GM12878 (cell line): ENCODE data around the gene SIK3. TPM values are rescaled to one million over a fixed set of nuclear protein-coding genes. Genes with fewer than 3 reads are reported as not detected.

Source experiments
- ATAC-seq: fragments of 200-7000 bp; cut with Tn5 transposase; 3 replicates; pipeline ENCODE4 v1.9.1; 2020; ENCODE audit warnings: mild to moderate bottlenecking, moderate library complexity
- BruUV-seq: library from RNA; stranded (reverse); fragments of 400-500 nt; replicated peaks from 2 replicates; lab custom pipeline; 2021; lab: Mats Ljungman, UMichigan
- CTCF ChIA-PET: fragments of 300-600 bp; sonication (Branson Sonifier 250); formaldehyde crosslinking; extraction: SDS; loops from one replicate; lab custom pipeline; 2021; ENCODE audit warnings: inconsistent platforms; lab: Yijun Ruan, JAX
- POLR2A ChIA-PET: fragments of 350-600 bp; formaldehyde crosslinking; extraction: SDS; loops from one replicate; lab custom pipeline; 2021; ENCODE audit warnings: inconsistent platforms; lab: Charles Lee
- RAD21 ChIA-PET: fragments of 300-600 bp; sonication (Branson Sonifier 250); formaldehyde crosslinking; loops from one replicate; lab custom pipeline; 2023; ENCODE audit warnings: antibody characterized with exemption; ENCODE audit not compliant: unreplicated experiment; lab: Charles Lee
- SMC1A ChIA-PET: fragments of 300-600 bp; sonication (Branson Sonifier 250); formaldehyde crosslinking; loops from one replicate; lab custom pipeline; 2023; ENCODE audit not compliant: unreplicated experiment, uncharacterized antibody; lab: Charles Lee
- DNase-seq: peaks from one replicate; pipeline ENCODE4 v3.0.0-alpha.2; 2011; ENCODE audit warnings: low read depth, low spot score
- FAIRE-seq: peaks from 3 replicates; lab custom pipeline; 2011; peaks lifted over from hg19 to GRCh38; lab: Jason Lieb, UNC
- H2AFZ ChIP-seq: 2 replicates; pipeline ENCODE4 v1.6.0; 2011; ENCODE audit warnings: low read depth, low read length, control low read depth; ENCODE audit not compliant: control insufficient read depth
- H3K27ac ChIP-seq: 2 replicates; pipeline ENCODE4 v1.5.1; 2011; ENCODE audit warnings: control low read depth; ENCODE audit not compliant: control insufficient read depth, insufficient read depth
- H3K27me3 ChIP-seq, 2 experiments: replicated peaks in 1 of 2; 2 replicates each; pipeline versions ENCODE4 v1.6.0 to v1.6.1; 2011; ENCODE audit warnings: low read length in 1 of 2; ENCODE audit not compliant: control insufficient read depth in 2 of 2, insufficient read depth in 2 of 2
- H3K36me3 ChIP-seq, 2 experiments: 2 replicates each; pipeline ENCODE4 v1.5.1; 2011; ENCODE audit warnings: low read length in 1 of 2; ENCODE audit not compliant: control insufficient read depth in 2 of 2, insufficient read depth in 2 of 2
- H3K4me1 ChIP-seq: 2 replicates; pipeline ENCODE4 v1.6.1; 2011; ENCODE audit warnings: mild to moderate bottlenecking, low read length, moderate library complexity, mixed read lengths; ENCODE audit not compliant: control insufficient read depth, insufficient read depth
- H3K4me2 ChIP-seq: 2 replicates; pipeline ENCODE4 v1.6.0; 2011; ENCODE audit warnings: control low read depth; ENCODE audit not compliant: control insufficient read depth, insufficient read depth
- H3K4me3 ChIP-seq: fragments of 200-600 bp; sonication (generic); 2 replicates; pipeline ENCODE4 v1.5.1; 2016
- H3K79me2 ChIP-seq: 2 replicates; pipeline ENCODE4 v1.6.0; 2011; ENCODE audit warnings: low read length; ENCODE audit not compliant: control insufficient read depth, insufficient read depth
- H3K9ac ChIP-seq: 2 replicates; pipeline ENCODE4 v1.8.0; 2011; ENCODE audit warnings: low read length, control low read depth, mixed read lengths; ENCODE audit not compliant: control insufficient read depth, insufficient read depth
- H3K9me3 ChIP-seq: replicated peaks from 3 replicates; pipeline ENCODE4 v1.5.1; 2011; ENCODE audit warnings: mild to moderate bottlenecking, low read length; ENCODE audit not compliant: control insufficient read depth, insufficient read depth
- H4K20me1 ChIP-seq: 2 replicates; pipeline ENCODE4 v1.6.0; 2011; ENCODE audit not compliant: control insufficient read depth, insufficient read depth
- BRCA1 ChIP-seq: IDR thresholded peaks from 2 replicates; pipeline ENCODE4 v1.6.1; 2011; ENCODE audit warnings: low read depth, low read length, improper control_type of control experiment
- EED ChIP-seq: sonication (generic); IDR thresholded peaks from 2 replicates; pipeline ENCODE4 v1.6.1; 2016; ENCODE audit warnings: antibody characterized with exemption, low read depth
- EP300 ChIP-seq, 2 experiments: fragments of 150-350 bp in 1 of 2; IDR thresholded peaks; 2 replicates each; pipeline ENCODE4 v1.6.1; 2011 to 2012; ENCODE audit warnings: low read depth in 2 of 2, low read length in 2 of 2, borderline replicate concordance in 1 of 2, improper control_type of control experiment in 1 of 2, inconsistent platforms in 1 of 2; ENCODE audit not compliant: control insufficient read depth in 1 of 2
- HCFC1 ChIP-seq: fragments of 150-350 bp; IDR thresholded peaks from 2 replicates; pipeline ENCODE4 v1.6.1; 2014; ENCODE audit warnings: low read length
- HDAC2 ChIP-seq: fragments of 200-600 bp; sonication (generic); IDR thresholded peaks from 2 replicates; pipeline ENCODE4 v1.6.1; 2017
- HDAC6 ChIP-seq: fragments of 200-600 bp; sonication (generic); IDR thresholded peaks from one replicate; pipeline ENCODE4 v1.8.0; 2017; ENCODE audit warnings: antibody characterized with exemption; ENCODE audit not compliant: unreplicated experiment
- IRF4 ChIP-seq: IDR thresholded peaks from 2 replicates; pipeline ENCODE4 v1.6.1; 2011; ENCODE audit warnings: low read depth, low read length
- LARP7 ChIP-seq: fragments of 450-650 bp; IDR thresholded peaks from 2 replicates; pipeline ENCODE4 v1.6.1; 2017; ENCODE audit warnings: mild to moderate bottlenecking
- MXI1 ChIP-seq: fragments of 150-350 bp; IDR thresholded peaks from 2 replicates; pipeline ENCODE4 v1.6.1; 2011; ENCODE audit warnings: low read depth, mild to moderate bottlenecking, inconsistent platforms, low read length, improper control_type of control experiment
- MYB ChIP-seq: fragments of 150-350 bp; IDR thresholded peaks from 2 replicates; pipeline ENCODE4 v1.6.1; 2014; ENCODE audit warnings: mild to moderate bottlenecking, low read depth, low read length, borderline replicate concordance
- NFIC ChIP-seq: IDR thresholded peaks from 2 replicates; pipeline ENCODE4 v1.6.1; 2012; ENCODE audit warnings: low read depth, mild to moderate bottlenecking, inconsistent platforms, low read length, moderate library complexity
- PAX5 ChIP-seq: IDR thresholded peaks from 2 replicates; pipeline ENCODE4 v1.6.1; 2011; ENCODE audit warnings: low read depth, low read length, borderline replicate concordance
- PBX3 ChIP-seq: IDR thresholded peaks from 2 replicates; pipeline ENCODE4 v1.6.1; 2011; ENCODE audit warnings: mild to moderate bottlenecking, low read depth, low read length, moderate library complexity; ENCODE audit not compliant: insufficient replicate concordance
- RFX5 ChIP-seq: IDR thresholded peaks from 2 replicates; pipeline ENCODE4 v1.6.1; 2011; ENCODE audit warnings: low read depth, low read length, improper control_type of control experiment
- SIN3A ChIP-seq: IDR thresholded peaks from 2 replicates; pipeline ENCODE4 v1.6.1; 2012; ENCODE audit warnings: low read depth, low read length, improper control_type of control experiment
- TCF12 ChIP-seq: IDR thresholded peaks from 2 replicates; pipeline ENCODE4 v1.6.1; 2011; ENCODE audit warnings: low read depth, mild to moderate bottlenecking, low read length
- TCF3 ChIP-seq: IDR thresholded peaks from 2 replicates; pipeline ENCODE4 v1.6.1; 2012; ENCODE audit warnings: low read depth, mild to moderate bottlenecking, low read length, borderline replicate concordance; ENCODE audit not compliant: insufficient read depth
- YBX1 ChIP-seq: fragments of 450-650 bp; IDR thresholded peaks from 2 replicates; pipeline ENCODE4 v1.6.1; 2016; ENCODE audit warnings: antibody characterized with exemption
- YY1 ChIP-seq: IDR thresholded peaks from 2 replicates; pipeline ENCODE4 v1.6.1; 2011; ENCODE audit warnings: low read depth, mild to moderate bottlenecking, low read length
- ZBTB4 ChIP-seq: fragments of 450-650 bp; formaldehyde crosslinking; IDR thresholded peaks from 2 replicates; pipeline ENCODE4 v1.4.0; 2022; ENCODE audit warnings: mild to moderate bottlenecking, moderate library complexity
- WGBS: methylation state at CpG from one replicate; pipeline ENCODE4 v1.1.6; 2016; ENCODE audit warnings: low lambda C conversion rate; ENCODE audit not compliant: insufficient replicate concordance, insufficient coverage; ENCODE audit errors: missing lambda C conversion rate; 5-methylcytosine and 5-hydroxymethylcytosine counted together
- in situ Hi-C: fragments of 300-500 bp; cut with MboI; formaldehyde crosslinking; loops from 9 replicates; pipeline ENCODE4 v1.14.3; 2018; ENCODE audit warnings: mixed read lengths
- intact Hi-C: fragments of 100-400 bp; cut with micrococcal nuclease; formaldehyde crosslinking; loops from one replicate; pipeline ENCODE4 v1.14.2; 2022; ENCODE audit not compliant: unreplicated experiment
- polyA plus RNA-seq, 11 experiments: library from polyadenylated mRNA; depleted of rRNA in 4 of 11; unstranded in 6 of 11; stranded (reverse) in 5 of 11; fragments of >200 nt; fragmentation: Nextera tagmentation in 4 of 11; fragmentation: Illumina TruSeq in 1 of 11; extraction: Ambion mirVana in 4 of 11; extraction: Trizol in 1 of 11; gene quantifications; 1 replicate in 1 of 11; 2 replicates in 10 of 11; pipeline versions ENCODE4 v1.2.1 to v1.2.3, GENCODE V29; 2011 to 2016; ENCODE audit warnings: inconsistent platforms in 2 of 11, missing spikeins in 2 of 11, low read depth in 1 of 11
- total RNA-seq, 4 experiments: library from RNA; depleted of rRNA in 3 of 4; stranded (reverse); fragments of >200 nt in 3 of 4; fragmentation: Illumina TruSeq in 1 of 4; extraction: Trizol in 1 of 4; gene quantifications; 2 replicates each; pipeline versions ENCODE4 v1.2.1 to v1.2.3, GENCODE V29; 2013 to 2021

Gene SIK3
- total and polyA plus RNA-seq, 10 of the 15 experiments (the other 5 are each of a cell fraction or from before 2014, with no cell fraction given) = 2.5 to 31.9 (median 11.1) TPM

- in situ Hi-C loops (no loop called here), intact Hi-C loops (no loop called here)
- CTCF ChIA-PET = interaction anchor here (0.8 to 2.3 kb wide), 3 partner anchors 16 to 23 kb away, joined by 3 to 7 read pairs (median 4); no protein-coding TSS in a partner anchor
- SMC1A ChIA-PET = interaction anchor here (1.3 kb wide), 1 partner anchor 234 kb away, joined by 3 read pairs; no protein-coding TSS in a partner anchor
- FAIRE-seq (no peak), DNase-seq (no peak), ATAC-seq (no peak)
- Histone ChIP-seq H3K27ac (no peak overlapping the region), H3K27me3 (no peaks in the 10 kb centered on the region), H4K20me1 (no peaks in the 10 kb centered on the region), H3K4me1 (no peaks in the 10 kb centered on the region), H3K4me2 (no peak overlapping the region), H3K79me2 (no peaks in the 10 kb centered on the region), H3K36me3 (no peaks in the 10 kb centered on the region), H2AFZ (no peak overlapping the region), H3K4me3 (no peak overlapping the region), H3K9ac (no peak overlapping the region), H3K9me3 (no peaks in the 10 kb centered on the region)
- WGBS = 22% methylated on average over 5 of the region's 5 CpGs
- no TSS peak for BruUV-seq
- RAD21 ChIA-PET = no interaction called here
- POLR2A ChIA-PET = no interaction called here
- no peak for TF ChIP-seq TCF12
- no peak for TF ChIP-seq IRF4
- TF ChIP-seq TCF3 = no peak
- TF ChIP-seq HDAC2 = no peak
- TF ChIP-seq RFX5 = no peak
- TF ChIP-seq ZBTB4 (CRISPR knock-in tag) = no peak
- no peak for TF ChIP-seq MYB
- no peak for TF ChIP-seq LARP7
- no peak for TF ChIP-seq YBX1
- no peak for TF ChIP-seq YY1
- TF ChIP-seq EED = no peak
- no peak for TF ChIP-seq SIN3A
- no peak for TF ChIP-seq HDAC6
- no peak for TF ChIP-seq MXI1
- no peak for TF ChIP-seq HCFC1
- TF ChIP-seq NFIC = no peak
- no peak for TF ChIP-seq PBX3
- TF ChIP-seq BRCA1 = no peak
- no peak for TF ChIP-seq PAX5
- no peak for TF ChIP-seq EP300 (IDR thresholded peaks at IDR 0.05; ENCODE audit: borderline replicate concordance in 1 of 2, control insufficient read depth in 1 of 2, low read depth in 2 of 2, low read length in 2 of 2)
Measured at GRCh38 chr11:117122556-117122955, 24.3 kb upstream of the SIK3 start.
